ENCODE data around the gene ING4.
A peak's percentile ranks its signal among the peaks of the same experiment; 100 is the strongest.

ING4 gene

DNA sequence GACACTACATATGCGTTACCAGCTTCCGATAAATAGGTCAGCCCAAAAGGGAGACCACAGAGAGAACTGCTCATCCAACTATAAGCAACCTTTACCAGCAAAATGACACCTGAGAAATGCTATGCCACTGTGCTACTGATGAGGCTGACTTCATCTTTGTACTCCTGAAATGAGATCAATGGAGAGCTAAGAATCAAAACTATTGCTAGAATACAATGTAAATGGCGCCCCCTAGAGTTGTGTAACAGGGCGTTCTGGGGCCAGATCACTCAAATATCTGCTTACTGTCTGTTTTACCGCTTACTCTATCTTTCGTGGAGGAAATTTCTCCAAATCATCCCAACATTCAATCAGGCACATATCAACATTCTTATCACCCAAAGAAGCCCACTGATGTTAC, 21.7 kb upstream of the ING4 start:
- TF ChIP-seq, protein P1, sequence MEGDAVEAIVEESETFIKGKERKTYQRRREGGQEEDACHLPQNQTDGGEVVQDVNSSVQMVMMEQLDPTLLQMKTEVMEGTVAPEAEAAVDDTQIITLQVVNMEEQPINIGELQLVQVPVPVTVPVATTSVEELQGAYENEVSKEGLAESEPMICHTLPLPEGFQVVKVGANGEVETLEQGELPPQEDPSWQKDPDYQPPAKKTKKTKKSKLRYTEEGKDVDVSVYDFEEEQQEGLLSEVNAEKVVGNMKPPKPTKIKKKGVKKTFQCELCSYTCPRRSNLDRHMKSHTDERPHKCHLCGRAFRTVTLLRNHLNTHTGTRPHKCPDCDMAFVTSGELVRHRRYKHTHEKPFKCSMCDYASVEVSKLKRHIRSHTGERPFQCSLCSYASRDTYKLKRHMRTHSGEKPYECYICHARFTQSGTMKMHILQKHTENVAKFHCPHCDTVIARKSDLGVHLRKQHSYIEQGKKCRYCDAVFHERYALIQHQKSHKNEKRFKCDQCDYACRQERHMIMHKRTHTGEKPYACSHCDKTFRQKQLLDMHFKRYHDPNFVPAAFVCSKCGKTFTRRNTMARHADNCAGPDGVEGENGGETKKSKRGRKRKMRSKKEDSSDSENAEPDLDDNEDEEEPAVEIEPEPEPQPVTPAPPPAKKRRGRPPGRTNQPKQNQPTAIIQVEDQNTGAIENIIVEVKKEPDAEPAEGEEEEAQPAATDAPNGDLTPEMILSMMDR (conservative IDR thresholded peaks at IDR 0.05; ENCODE audit: low read length) = peak; percentile 47
- DNase-seq (ENCODE audit: low read depth) = no peak
- no peak overlapping the region for H3K4me3 ChIP-seq (ENCODE audit: low read length)

- no peak overlapping the region for H3K4me3 ChIP-seq (ENCODE audit: low read length)
- DNase-seq (ENCODE audit: low read depth) = no peak
- TF ChIP-seq, protein P1 (conservative IDR thresholded peaks at IDR 0.05; ENCODE audit: low read length) = no peak
These were observed 14.0 kb upstream of the ING4 start for GRCh38 chr12:6676962-6677361.

- TF ChIP-seq, protein P1 (conservative IDR thresholded peaks at IDR 0.05; ENCODE audit: low read length) = no peak
- no peak overlapping the region for H3K4me3 ChIP-seq (ENCODE audit: low read length)
- no peak for DNase-seq (ENCODE audit: low read depth)
These were observed 9.2 kb upstream of the ING4 start for GRCh38 chr12:6672143-6672542.

DNA sequence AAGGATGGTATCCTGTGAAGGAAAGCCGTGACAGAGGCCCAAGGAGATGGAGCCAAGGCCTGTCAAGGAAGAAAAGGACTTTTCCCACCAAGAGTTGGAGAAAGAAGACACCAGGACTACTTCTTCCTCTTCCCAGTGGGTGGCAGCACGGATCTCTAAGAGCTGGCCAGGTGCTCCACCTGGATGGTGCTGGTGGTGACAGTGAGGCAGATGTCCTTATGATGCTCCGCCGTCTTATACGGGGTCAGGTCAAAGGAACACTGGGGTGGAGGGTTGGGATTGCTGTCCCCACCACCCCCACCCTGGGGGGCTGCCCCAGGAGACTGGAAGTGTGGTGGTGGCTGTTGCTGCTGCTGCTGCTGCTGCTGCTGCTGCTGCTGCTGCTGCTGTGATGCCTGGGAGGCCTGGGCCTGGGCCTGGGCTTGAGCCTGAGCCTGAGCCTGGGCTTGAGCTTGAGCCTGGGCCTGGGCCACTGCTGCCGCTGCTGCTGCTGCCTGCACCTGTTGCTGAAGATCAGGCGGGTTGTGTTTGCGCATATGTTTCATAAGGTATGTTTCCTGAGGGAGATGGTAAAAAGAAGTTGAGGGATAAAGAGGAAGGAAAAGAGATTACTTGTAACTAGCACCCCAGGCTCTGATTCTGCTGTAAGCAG, 4.8 kb upstream of the ING4 start:
- no peak for DNase-seq (ENCODE audit: low read depth)
- TF ChIP-seq, protein P1 (conservative IDR thresholded peaks at IDR 0.05; ENCODE audit: low read length) = no peak; the same call in 1 of the 2 replicates
- H3K4me3 ChIP-seq (ENCODE audit: low read length) = no peak overlapping the region

GRCh38 chr12:6666211-6666610, 3.3 kb upstream of the ING4 start:
- TF ChIP-seq, protein P1 (conservative IDR thresholded peaks at IDR 0.05; ENCODE audit: low read length) = no peak
- DNase-seq (ENCODE audit: low read depth) = no peak
- H3K4me3 ChIP-seq (ENCODE audit: low read length) = no peak overlapping the region

GRCh38 chr12:6664902-6665301, 2.0 kb upstream of the ING4 start:
- no peak overlapping the region for H3K4me3 ChIP-seq (ENCODE audit: low read length)
- peak; percentile 13 for DNase-seq (ENCODE audit: low read depth)
- TF ChIP-seq, protein P1 (conservative IDR thresholded peaks at IDR 0.05; ENCODE audit: low read length) = no peak

DNA sequence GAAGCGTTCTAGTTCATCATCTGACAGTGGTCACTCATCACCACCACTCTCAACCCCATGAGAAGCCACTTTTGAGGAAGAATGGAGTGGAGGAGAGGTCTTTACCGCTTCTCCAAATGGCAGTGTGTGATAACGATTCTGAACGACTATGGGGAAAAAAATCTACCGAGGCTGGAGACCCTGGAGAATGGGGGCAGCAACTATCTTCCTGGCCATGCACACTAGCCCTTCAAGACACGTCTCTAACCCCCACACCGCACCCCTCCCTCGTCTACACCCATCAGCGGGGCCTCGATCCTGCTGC, 365 bp downstream of the ING4 start:
- no peak for DNase-seq (ENCODE audit: low read depth)
- H3K4me3 ChIP-seq (ENCODE audit: low read length) = peak overlapping the region; percentile 78
- TF ChIP-seq, protein P1 (conservative IDR thresholded peaks at IDR 0.05; ENCODE audit: low read length) = no peak

All from AG10803 (cell line).